Measurements from ENCODE around the gene GPR146.
"Not testable (repeated sequence)": the region's sequence is repeated elsewhere in the genome, so short reads cannot be mapped to it uniquely, and the experiment has no call there.

The GPR146 gene

GRCh38 chr7:997404-998395 is 46.6 kb upstream of the GPR146 start (continued):
- TF ChIP-seq PATZ1 (CRISPR knock-in tag; IDR thresholded peaks at IDR 0.05; ENCODE audit: borderline replicate concordance): no peak

DNA sequence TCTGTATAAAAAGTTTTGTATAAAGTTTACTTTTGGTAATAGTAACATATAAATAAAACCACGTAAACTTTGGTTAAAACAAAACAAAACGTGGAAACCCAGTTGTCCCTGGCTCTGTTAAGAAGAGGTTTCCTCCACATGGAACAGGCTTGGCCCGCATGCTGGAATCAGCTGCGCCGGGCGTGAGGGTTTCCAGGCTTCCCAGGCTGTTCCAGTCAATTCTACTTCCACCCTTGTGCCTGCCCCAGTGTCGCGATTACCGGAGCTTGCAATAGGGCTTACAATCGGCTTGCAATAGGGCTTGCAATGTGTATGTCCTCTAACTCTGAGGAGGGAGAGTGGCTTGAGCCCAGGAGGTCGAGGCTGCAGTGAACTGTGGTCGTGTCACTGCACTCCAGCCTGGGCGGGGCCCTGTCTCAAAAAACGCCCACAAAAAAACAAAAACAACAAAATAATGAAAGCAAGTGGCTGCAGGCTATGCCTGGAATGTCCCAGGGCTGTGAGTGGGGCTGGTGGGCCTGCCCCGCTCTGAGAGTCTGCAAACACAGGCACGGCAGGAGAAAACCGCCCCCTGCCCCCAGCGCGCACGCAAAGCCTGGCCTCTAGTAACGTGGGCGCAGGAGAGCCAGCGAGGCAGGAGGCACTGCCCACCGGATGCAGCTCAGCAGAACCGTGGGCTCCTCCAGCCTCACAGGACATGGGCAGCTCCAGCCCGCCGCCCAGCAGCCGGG is 45.0 kb upstream of the GPR146 start:
- ATAC-seq: no peak
- TF ChIP-seq GLIS3 (CRISPR knock-in tag; IDR thresholded peaks at IDR 0.05) (no peak), ZFP30 (CRISPR knock-in tag; IDR thresholded peaks at IDR 0.05) (no peak)
- TF ChIP-seq, protein P1, sequence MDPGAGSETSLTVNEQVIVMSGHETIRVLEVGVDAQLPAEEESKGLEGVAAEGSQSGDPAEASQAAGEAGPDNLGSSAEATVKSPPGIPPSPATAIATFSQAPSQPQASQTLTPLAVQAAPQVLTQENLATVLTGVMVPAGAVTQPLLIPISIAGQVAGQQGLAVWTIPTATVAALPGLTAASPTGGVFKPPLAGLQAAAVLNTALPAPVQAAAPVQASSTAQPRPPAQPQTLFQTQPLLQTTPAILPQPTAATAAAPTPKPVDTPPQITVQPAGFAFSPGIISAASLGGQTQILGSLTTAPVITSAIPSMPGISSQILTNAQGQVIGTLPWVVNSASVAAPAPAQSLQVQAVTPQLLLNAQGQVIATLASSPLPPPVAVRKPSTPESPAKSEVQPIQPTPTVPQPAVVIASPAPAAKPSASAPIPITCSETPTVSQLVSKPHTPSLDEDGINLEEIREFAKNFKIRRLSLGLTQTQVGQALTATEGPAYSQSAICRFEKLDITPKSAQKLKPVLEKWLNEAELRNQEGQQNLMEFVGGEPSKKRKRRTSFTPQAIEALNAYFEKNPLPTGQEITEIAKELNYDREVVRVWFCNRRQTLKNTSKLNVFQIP (CRISPR knock-in tag; IDR thresholded peaks at IDR 0.05; ENCODE audit: borderline replicate concordance, low read depth): no peak

DNA sequence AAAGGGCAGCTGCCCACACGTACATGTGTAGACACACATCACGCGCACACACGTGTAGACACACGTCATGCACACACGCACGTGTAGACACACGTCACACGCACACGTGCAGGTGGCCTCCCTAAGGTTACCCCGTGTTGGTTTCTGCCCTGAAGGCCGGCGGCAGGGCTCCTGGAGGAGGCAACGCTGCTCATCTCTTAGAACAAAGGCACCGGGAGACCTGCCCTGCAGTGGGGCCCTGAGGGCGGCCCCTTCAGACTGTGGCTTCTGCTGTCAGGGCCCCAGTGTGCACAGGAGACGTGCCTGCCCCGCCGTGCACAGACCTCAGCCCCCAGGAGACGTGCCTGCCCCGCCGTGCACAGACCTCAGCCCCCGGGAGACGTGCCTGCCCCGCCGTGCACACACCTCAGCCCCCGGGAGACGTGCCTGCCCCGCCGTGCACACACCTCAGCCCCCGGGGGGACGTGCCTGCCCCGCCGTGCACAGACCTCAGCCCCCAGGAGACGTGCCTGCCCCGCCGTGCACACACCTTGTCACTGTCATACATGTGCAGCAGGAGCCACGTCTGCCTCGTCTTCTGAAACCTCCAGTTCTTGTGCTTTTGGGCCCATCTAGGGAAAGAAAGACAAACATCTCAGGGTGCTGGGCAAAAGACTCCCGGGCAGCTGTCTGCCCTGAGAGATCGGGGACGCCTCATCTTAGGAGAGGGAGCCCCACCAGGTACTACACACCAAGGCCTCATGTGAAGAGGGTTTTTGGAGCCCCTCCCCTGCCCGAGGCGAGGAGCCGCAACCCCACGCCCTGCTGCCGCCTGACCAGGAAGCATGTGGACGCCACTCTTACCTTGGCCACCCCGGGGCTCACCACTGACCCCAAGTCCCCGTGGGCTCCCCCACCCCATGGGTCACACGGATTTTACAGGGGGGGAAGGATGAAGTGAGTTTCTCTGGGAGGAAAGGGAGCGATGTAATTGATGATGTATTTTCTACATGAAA is 44.1 kb upstream of the GPR146 start:
- no peak for TF ChIP-seq SNAI2 (CRISPR knock-in tag; IDR thresholded peaks at IDR 0.05)
- no peak for TF ChIP-seq ZFP30 (CRISPR knock-in tag; IDR thresholded peaks at IDR 0.05)
- TF ChIP-seq ZNF8 (CRISPR knock-in tag; IDR thresholded peaks at IDR 0.05): no peak
- TF ChIP-seq OSR1 (CRISPR knock-in tag; IDR thresholded peaks at IDR 0.05): no peak
- TF ChIP-seq, protein P2, sequence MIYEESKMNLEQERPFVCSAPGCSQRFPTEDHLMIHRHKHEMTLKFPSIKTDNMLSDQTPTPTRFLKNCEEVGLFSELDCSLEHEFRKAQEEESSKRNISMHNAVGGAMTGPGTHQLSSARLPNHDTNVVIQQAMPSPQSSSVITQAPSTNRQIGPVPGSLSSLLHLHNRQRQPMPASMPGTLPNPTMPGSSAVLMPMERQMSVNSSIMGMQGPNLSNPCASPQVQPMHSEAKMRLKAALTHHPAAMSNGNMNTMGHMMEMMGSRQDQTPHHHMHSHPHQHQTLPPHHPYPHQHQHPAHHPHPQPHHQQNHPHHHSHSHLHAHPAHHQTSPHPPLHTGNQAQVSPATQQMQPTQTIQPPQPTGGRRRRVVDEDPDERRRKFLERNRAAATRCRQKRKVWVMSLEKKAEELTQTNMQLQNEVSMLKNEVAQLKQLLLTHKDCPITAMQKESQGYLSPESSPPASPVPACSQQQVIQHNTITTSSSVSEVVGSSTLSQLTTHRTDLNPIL (CRISPR knock-in tag; IDR thresholded peaks at IDR 0.05; ENCODE audit: low read depth): no peak
- no peak for TF ChIP-seq TOX (CRISPR knock-in tag; IDR thresholded peaks at IDR 0.05; ENCODE audit: borderline replicate concordance)
- TF ChIP-seq ZFP3 (CRISPR knock-in tag; IDR thresholded peaks at IDR 0.05): no peak
- no peak for TF ChIP-seq ISL1 (CRISPR knock-in tag; IDR thresholded peaks at IDR 0.05)
- TF ChIP-seq ESRRG (CRISPR knock-in tag; IDR thresholded peaks at IDR 0.05): no peak
- no peak for TF ChIP-seq ZNF70 (CRISPR knock-in tag; IDR thresholded peaks at IDR 0.05)
- no peak for TF ChIP-seq GLIS3 (CRISPR knock-in tag; IDR thresholded peaks at IDR 0.05)
- TF ChIP-seq, protein P1 (CRISPR knock-in tag; IDR thresholded peaks at IDR 0.05; ENCODE audit: borderline replicate concordance, low read depth): no peak
- ATAC-seq: no peak

GRCh38 chr7:1001069-1001770 is 43.1 kb upstream of the GPR146 start:
- ATAC-seq: peak; percentile 47

- not testable (repeated sequence) for ATAC-seq
These were observed 42.3 kb upstream of the GPR146 start for GRCh38 chr7:1002026-1002425.

DNA sequence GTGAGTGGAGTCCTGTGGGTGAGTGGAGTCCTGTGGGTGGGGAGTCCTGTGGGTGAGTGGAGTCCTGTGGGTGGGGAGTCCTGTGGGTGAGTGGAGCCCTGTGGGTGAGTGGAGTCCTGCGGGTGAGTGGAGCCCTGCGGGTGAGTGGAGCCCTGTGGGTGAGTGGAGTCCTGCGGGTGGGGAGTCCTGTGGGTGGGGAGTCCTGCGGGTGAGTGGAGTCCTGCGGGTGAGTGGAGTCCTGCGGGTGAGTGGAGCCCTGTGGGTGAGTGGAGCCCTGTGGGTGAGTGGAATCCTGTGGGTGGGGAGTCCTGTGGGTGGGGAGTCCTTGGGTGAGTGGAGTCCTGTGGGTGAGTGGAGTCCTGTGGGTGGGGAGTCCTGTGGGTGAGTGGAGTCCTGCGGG is 41.9 kb upstream of the GPR146 start:
- not testable (repeated sequence) for ATAC-seq
